Upper lobe of left lung (tissue), 6 donors: ENCODE measurements around the gene C1QL4. TPM values are rescaled to one million over a fixed set of nuclear protein-coding genes. Genes with fewer than 3 reads are reported as not detected.

ENCODE experiments used
- ATAC-seq, 2 donors: fragments of 200-7000 bp; cut with Tn5 transposase; one replicate each; pipeline ENCODE4 v1.9.1; 2022; ENCODE audit warnings: mild to moderate bottlenecking in 2 of 2, moderate library complexity in 2 of 2; ENCODE audit not compliant: low FRiP score in 2 of 2
- DNase-seq, 2 donors: peaks; one replicate each; pipeline ENCODE4 v3.0.0-alpha.2; 2019 to 2020
- H3K27ac ChIP-seq, 4 donors: fragments of 200-600 bp; sonication (generic); one replicate each; pipeline ENCODE4 v1.5.1; 2016 to 2019
- H3K27me3 ChIP-seq, 4 donors: fragments of 200-600 bp; sonication (generic); one replicate each; pipeline ENCODE4 v1.5.1; 2017 to 2019
- H3K36me3 ChIP-seq, 4 donors: fragments of 200-600 bp; sonication (generic); one replicate each; pipeline ENCODE4 v1.5.1; 2016 to 2019
- H3K4me1 ChIP-seq, 4 donors: fragments of 200-600 bp; sonication (generic); one replicate each; pipeline ENCODE4 v1.5.1; 2018 to 2019
- H3K4me3 ChIP-seq, 4 donors: fragments of 200-600 bp; sonication (generic); one replicate each; pipeline ENCODE4 v1.5.1; 2017 to 2019; ENCODE audit warnings: mild to moderate bottlenecking in 2 of 4, moderate library complexity in 1 of 4
- H3K9me3 ChIP-seq, 4 donors: fragments of 200-600 bp; sonication (generic); one replicate each; pipeline ENCODE4 v1.5.1; 2018 to 2019
- EP300 ChIP-seq, 4 donors: sonication (generic); formaldehyde crosslinking; IDR thresholded peaks; one replicate each; pipeline ENCODE4 v1.5.1; 2017; ENCODE audit warnings: antibody characterized with exemption in 4 of 4, control low read depth in 2 of 4
- POLR2A ChIP-seq, 4 donors: fragments of 450-650 bp; IDR thresholded peaks; one replicate each; pipeline ENCODE4 v1.5.1; 2016 to 2017; ENCODE audit warnings: antibody characterized with exemption in 4 of 4, mild to moderate bottlenecking in 2 of 4
- POLR2AphosphoS5 ChIP-seq, 2 donors: sonication (generic); formaldehyde crosslinking; IDR thresholded peaks; one replicate each; pipeline ENCODE4 v1.5.1; 2017; ENCODE audit warnings: antibody characterized with exemption in 2 of 2
- WGBS, 2 donors: methylation state at CpG; one replicate each; pipeline ENCODE4 v1.1.5; 2017 to 2018; 5-methylcytosine and 5-hydroxymethylcytosine counted together
- total RNA-seq, 6 donors: library from RNA; depleted of rRNA in 4 of 6; stranded (reverse); fragments of >200 nt in 4 of 6; gene quantifications; one replicate each; pipeline versions ENCODE4 v1.1.0 to v1.2.1, GENCODE V29; 2016 to 2021
- TF ChIP-seq, protein P1 (sequence below), 6 experiments: fragments of 450-650 bp in 4 of 6; fragments of 200-600 bp in 2 of 6; sonication (generic) in 2 of 6; IDR thresholded peaks; one replicate each; pipeline ENCODE4 v1.5.1; 2016 to 2019; ENCODE audit warnings: antibody characterized with exemption in 6 of 6
- donor health status: DM: no; HTN: no; CAD: no; lungs with moderate emphysema.
- donor health status: DM: no; HTN: yes; CAD: no; lungs with severe emphysema.

C1QL4 gene
- total RNA-seq, 6 donors from 2014 or later = not detected

DNA sequence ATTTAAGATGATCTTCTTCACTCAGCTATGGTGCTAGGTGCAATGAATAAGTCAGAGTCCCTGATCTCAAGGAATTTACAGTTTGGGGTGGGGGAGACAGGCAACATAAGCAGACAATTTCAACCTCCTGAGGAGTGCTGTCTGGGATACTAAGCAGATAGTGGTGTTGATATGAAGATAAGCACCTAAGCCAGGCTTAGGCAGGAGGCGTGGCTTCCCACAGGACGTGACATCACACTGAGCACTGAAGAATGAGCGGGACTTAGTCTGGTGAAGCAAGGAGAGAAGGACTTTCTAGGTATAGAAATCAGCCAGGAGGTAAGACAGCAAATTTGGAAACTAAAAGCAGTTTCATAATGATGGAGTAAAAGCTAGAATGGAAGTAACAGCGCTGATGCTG lies 35.2 kb downstream of the C1QL4 start:
- Histone ChIP-seq H3K27ac (no peak overlapping the region), H3K27me3 (peaks cover 0 to 21% (median 13%) of the 10 kb centered on the region in 4 donors), H3K36me3 (no peaks in the 10 kb centered on the region), H3K4me3 (no peak overlapping the region), H3K9me3 (no peaks in the 10 kb centered on the region), H3K4me1 (peaks cover 9 to 17% (median 10%) of the 10 kb centered on the region in 4 donors)
- 62 to 64% methylated on average over 4 of the region's 4 CpGs for WGBS, 2 donors
- TF ChIP-seq POLR2AphosphoS5 (IDR thresholded peaks at IDR 0.05) (no peak), POLR2A (IDR thresholded peaks at IDR 0.05) (no peak), EP300 (IDR thresholded peaks at IDR 0.05) (no peak)
- TF ChIP-seq, protein P1, sequence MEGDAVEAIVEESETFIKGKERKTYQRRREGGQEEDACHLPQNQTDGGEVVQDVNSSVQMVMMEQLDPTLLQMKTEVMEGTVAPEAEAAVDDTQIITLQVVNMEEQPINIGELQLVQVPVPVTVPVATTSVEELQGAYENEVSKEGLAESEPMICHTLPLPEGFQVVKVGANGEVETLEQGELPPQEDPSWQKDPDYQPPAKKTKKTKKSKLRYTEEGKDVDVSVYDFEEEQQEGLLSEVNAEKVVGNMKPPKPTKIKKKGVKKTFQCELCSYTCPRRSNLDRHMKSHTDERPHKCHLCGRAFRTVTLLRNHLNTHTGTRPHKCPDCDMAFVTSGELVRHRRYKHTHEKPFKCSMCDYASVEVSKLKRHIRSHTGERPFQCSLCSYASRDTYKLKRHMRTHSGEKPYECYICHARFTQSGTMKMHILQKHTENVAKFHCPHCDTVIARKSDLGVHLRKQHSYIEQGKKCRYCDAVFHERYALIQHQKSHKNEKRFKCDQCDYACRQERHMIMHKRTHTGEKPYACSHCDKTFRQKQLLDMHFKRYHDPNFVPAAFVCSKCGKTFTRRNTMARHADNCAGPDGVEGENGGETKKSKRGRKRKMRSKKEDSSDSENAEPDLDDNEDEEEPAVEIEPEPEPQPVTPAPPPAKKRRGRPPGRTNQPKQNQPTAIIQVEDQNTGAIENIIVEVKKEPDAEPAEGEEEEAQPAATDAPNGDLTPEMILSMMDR (IDR thresholded peaks at IDR 0.05) = no peak
- no peak for ATAC-seq
- no peak for DNase-seq

DNA sequence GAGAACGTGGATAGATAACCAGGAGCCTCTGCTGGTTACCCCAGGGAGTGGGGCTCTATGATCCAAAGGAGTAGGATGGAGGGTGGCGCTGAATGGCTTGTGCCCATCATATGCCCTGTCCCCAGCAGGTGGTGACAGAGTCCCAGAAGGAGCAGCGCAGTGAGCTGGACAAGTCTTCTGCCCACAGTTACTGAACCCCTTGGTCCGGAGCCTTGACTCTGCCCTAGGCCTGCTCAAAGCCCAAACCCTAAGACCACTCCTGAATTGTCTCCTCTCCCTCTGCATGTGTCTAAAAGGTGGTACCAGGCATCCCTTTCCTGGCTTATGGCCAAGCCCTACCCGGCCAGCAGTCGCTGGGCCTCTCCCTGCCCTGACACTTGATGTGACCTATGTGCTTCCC lies 38.8 kb downstream of the C1QL4 start:
- WGBS, 2 donors = 52 to 65% methylated on average over 6 of the region's 6 CpGs
- ATAC-seq (no peak), DNase-seq (no peak)
- no peak overlapping the region for H3K4me3 ChIP-seq
- no peak for TF ChIP-seq POLR2AphosphoS5 (IDR thresholded peaks at IDR 0.05)
- TF ChIP-seq, protein P1 (IDR thresholded peaks at IDR 0.05) = peak in 2 of 6 experiments; percentile 14 to 15
- H3K4me1 ChIP-seq = peaks cover 21 to 41% (median 25%) of the 10 kb centered on the region in 4 donors
- no peaks in the 10 kb centered on the region for H3K9me3 ChIP-seq
- H3K36me3 ChIP-seq = no peaks in the 10 kb centered on the region
- H3K27me3 ChIP-seq = peaks cover 0 to 42% (median 34%) of the 10 kb centered on the region in 4 donors
- H3K27ac ChIP-seq = no peak overlapping the region

DNA sequence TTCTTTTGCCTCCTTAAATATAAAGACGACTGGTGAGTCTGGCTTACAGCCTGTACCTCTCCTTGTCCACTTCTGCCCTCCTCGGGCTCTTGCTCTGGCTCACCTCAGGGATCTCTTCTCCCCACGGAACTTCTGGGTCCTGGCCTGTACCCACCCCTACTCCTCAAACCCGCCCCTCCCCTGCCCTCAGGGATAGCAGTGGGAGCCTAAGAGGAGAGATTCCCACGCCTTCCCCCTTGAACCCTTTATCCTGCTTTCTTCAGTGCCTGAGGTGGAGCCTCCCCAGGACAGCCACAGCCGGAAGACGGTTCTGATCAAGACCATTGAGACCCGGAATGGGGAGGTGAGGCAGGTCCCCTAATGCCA lies 39.3 kb downstream of the C1QL4 start:
- H3K27ac ChIP-seq = no peak overlapping the region
- H3K4me3 ChIP-seq = peak overlapping the region in 2 of 4 donors; percentile 12 to 27
- WGBS, 2 donors = 29 to 32% methylated on average over 7 to 8 of the region's 8 CpGs
- no peaks in the 10 kb centered on the region for H3K36me3 ChIP-seq
- ATAC-seq = no peak
- no peaks in the 10 kb centered on the region for H3K9me3 ChIP-seq
- H3K4me1 ChIP-seq = peaks cover 21 to 46% (median 29%) of the 10 kb centered on the region in 4 donors
- no peak for TF ChIP-seq POLR2AphosphoS5 (IDR thresholded peaks at IDR 0.05)
- TF ChIP-seq POLR2A (IDR thresholded peaks at IDR 0.05) = no peak
- TF ChIP-seq EP300 (IDR thresholded peaks at IDR 0.05) = no peak
- TF ChIP-seq, protein P1 (IDR thresholded peaks at IDR 0.05) = no peak
- peaks cover 0 to 42% (median 34%) of the 10 kb centered on the region in 4 donors for H3K27me3 ChIP-seq
- no peak for DNase-seq

DNA sequence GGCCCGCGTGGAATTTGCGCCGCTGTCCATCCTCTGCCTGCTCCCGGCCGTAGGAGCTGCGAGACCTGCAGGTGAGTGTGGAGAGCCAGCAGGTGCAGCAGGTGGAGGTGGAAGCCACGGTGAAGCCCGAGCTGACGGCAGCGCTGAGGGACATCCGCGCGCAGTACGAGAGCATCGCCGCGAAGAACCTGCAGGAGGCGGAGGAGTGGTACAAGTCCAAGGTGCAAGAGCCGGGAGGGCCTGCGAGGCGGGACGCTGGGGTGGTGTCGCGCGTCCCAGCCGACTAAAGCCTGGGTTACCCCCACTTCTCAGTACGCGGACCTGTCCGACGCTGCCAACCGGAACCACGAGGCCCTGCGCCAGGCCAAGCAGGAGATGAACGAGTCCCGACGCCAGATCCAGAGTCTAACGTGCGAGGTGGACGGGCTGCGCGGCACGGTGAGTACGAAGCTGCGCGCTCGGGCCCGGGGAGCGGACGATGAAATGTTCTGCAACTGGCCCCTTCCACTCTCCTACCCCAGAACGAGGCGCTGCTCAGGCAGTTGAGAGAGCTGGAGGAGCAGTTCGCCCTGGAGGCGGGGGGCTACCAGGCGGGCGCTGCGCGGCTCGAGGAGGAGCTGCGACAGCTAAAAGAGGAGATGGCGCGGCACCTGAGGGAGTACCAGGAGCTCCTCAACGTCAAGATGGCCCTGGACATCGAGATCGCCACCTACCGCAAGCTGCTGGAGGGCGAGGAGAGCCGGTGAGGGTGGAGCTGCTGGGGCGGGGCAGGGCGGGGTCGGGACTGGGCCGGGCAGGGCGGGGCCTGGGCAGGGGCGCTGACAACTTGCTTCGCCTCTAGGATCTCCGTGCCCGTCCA lies 39.9 kb downstream of the C1QL4 start:
- H3K4me1 ChIP-seq = peaks cover 21 to 46% (median 29%) of the 10 kb centered on the region in 4 donors
- peak overlapping the region; percentile 6 to 27 (median 12) for H3K4me3 ChIP-seq
- H3K27ac ChIP-seq = no peak overlapping the region
- ATAC-seq (peak in 1 of 2 donors; percentile 43), DNase-seq (peak; percentile 49 to 82)
- 7 to 12% methylated on average over 33 to 45 of the region's 77 CpGs for WGBS, 2 donors
- no peaks in the 10 kb centered on the region for H3K9me3 ChIP-seq
- TF ChIP-seq POLR2AphosphoS5 (IDR thresholded peaks at IDR 0.05) (no peak), EP300 (IDR thresholded peaks at IDR 0.05) (no peak)
- TF ChIP-seq, protein P1 (IDR thresholded peaks at IDR 0.05) = peak in 5 of 6 experiments; percentile 5 to 28 (median 23)
- H3K36me3 ChIP-seq = no peaks in the 10 kb centered on the region
- peaks cover 0 to 42% (median 34%) of the 10 kb centered on the region in 4 donors for H3K27me3 ChIP-seq
